Omental fat pad (tissue), 4 donors: ENCODE results near the gene FOXN4. TPM values are rescaled to one million over a fixed set of nuclear protein-coding genes. Genes with fewer than 3 reads are reported as not detected.

ENCODE experiments used
- ATAC-seq: fragments of 150-250 bp; one replicate; pipeline ENCODE4 v1.9.1; 2016; ENCODE audit warnings: mild to moderate bottlenecking, moderate library complexity; ENCODE audit not compliant: low FRiP score
- DNase-seq: peaks from one replicate; pipeline ENCODE4 v3.0.0-alpha.2; 2019; ENCODE audit warnings: low spot score
- CTCF ChIP-seq, 3 donors: fragments of 450-650 bp; IDR thresholded peaks; one replicate each; pipeline ENCODE4 v1.5.1; 2016 to 2017; ENCODE audit warnings: antibody characterized with exemption in 3 of 3, mild to moderate bottlenecking in 3 of 3, moderate library complexity in 2 of 3
- total RNA-seq, 4 donors: library from RNA; depleted of rRNA; stranded (reverse); fragments of >200 nt; gene quantifications; one replicate each; pipeline ENCODE4 v1.1.0, GENCODE V29; 2016

Gene FOXN4
- total RNA-seq, 4 donors from 2014 or later, result not detected

GRCh38 chr12:109296431-109296830 is 12.7 kb downstream of the FOXN4 start:
- DNase-seq, result no peak
- no peak for TF ChIP-seq CTCF (IDR thresholded peaks at IDR 0.05)

GRCh38 chr12:109295764-109296425 is 13.2 kb downstream of the FOXN4 start:
- ATAC-seq (no peak), DNase-seq (no peak)
- TF ChIP-seq CTCF (IDR thresholded peaks at IDR 0.05), result no peak

More at GRCh38 chr12:109296431-109296830, 12.7 kb downstream of the FOXN4 start:
- ATAC-seq, result no peak

- DNase-seq (no peak), ATAC-seq (no peak)
- no peak for TF ChIP-seq CTCF (IDR thresholded peaks at IDR 0.05)
These were observed 14.7 kb downstream of the FOXN4 start for GRCh38 chr12:109294286-109294796.

GRCh38 chr12:109293106-109293505 is 16.0 kb downstream of the FOXN4 start:
- ATAC-seq (no peak), DNase-seq (no peak)
- TF ChIP-seq CTCF (IDR thresholded peaks at IDR 0.05), result no peak

- no peak for TF ChIP-seq CTCF (IDR thresholded peaks at IDR 0.05)
- DNase-seq, result no peak
- ATAC-seq, result no peak
These were observed 16.8 kb downstream of the FOXN4 start for GRCh38 chr12:109292342-109292711.

GRCh38 chr12:109291521-109292341 is 17.4 kb downstream of the FOXN4 start:
- peak; percentile 36 for ATAC-seq
- no peak for TF ChIP-seq CTCF (IDR thresholded peaks at IDR 0.05)
- no peak for DNase-seq
